ENCODE data around the gene DMC1.

DMC1 gene

DNA sequence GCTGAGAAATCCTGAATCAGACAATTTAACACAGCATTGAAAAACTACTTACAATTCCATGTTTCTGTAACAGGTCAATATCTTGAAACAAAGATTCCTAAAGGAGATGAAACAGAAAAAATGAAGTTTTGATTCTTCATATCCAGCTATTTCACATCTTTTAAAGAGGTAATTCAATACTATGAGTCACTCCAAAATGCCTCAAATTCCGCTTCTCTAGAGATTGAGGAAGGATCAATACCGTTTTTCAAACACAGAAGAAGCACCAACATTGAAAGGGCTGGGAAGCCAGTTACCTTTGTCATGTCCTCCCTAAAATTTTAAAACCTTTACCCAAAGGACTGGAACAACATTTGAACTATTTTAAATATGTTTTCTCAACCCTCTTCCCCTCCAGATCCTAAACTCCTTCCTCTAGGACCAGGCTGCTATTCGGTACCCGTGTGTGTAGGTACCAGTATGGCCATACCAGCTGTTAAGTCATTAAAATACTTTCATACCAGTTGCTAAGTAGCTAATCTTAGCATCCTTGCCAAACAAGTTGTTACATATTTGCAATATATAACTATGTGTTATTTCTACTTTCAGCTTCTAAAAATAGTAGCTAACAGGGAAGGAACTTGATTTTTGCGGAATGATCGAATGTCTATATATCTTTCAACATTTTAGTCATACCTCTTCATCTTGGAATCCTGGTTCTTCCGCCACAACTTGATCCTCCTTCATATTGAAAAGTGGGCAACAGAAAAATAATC, 2.3 kb downstream of the DMC1 start:
- Histone ChIP-seq H4K20me1 (no peaks in the 10 kb centered on the region), H3K27ac (no peak overlapping the region), H3K4me3 (no peak overlapping the region), H3K9me3 (no peaks in the 10 kb centered on the region), H3K4me1 (peaks cover 21% of the 10 kb centered on the region), H3K9ac (no peak overlapping the region), H3K36me3 (no peaks in the 10 kb centered on the region), H3K4me2 (no peak overlapping the region), H3K27me3 (no peaks in the 10 kb centered on the region)
- TF ChIP-seq Cebpa-rat (IDR thresholded peaks at IDR 0.05) = no peak

DNA sequence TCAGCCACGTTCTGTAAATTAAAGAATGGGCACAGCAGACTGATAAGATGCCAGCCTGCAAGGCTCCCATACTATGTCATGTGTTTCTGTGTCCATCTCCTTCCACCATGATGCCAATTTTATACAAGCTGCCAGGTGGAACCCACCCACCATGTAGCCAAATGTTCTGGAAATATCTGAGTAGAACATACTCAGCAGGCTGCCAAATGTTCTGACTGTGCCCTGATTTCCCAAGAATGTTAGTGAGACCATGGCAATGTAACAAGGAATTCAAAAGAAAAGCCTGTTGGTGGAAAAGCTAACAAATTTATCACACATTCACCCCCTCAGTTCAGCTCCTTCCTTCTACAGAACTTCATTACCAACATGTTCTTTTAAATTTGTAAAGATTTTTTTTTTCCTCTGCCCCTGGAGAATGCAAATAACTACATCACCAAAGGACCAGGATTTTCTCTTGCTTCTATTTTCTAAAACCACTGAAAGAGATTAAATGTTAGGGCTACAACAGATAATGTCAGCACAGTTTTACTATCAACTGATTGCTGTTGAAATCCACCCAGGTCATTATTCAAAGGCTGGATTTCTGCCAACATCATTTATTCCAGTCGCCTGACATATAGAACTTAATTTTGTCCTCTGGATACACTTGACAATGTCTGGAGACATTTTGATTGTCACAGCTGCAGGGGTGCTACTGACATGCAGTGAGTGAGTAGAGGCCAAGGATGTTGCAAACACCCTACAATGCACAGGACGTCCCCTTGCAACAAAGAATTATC, 3.1 kb downstream of the DMC1 start:
- no peak overlapping the region for H3K27ac ChIP-seq
- no peak overlapping the region for H3K4me2 ChIP-seq
- H3K36me3 ChIP-seq = no peaks in the 10 kb centered on the region
- H3K4me3 ChIP-seq = no peak overlapping the region
- TF ChIP-seq Cebpa-rat (IDR thresholded peaks at IDR 0.05) = no peak
- H3K9ac ChIP-seq = no peak overlapping the region
- no peaks in the 10 kb centered on the region for H4K20me1 ChIP-seq
- H3K27me3 ChIP-seq = no peaks in the 10 kb centered on the region
- H3K4me1 ChIP-seq = peaks cover 19% of the 10 kb centered on the region
- no peaks in the 10 kb centered on the region for H3K9me3 ChIP-seq

GRCh38 chr22:38565441-38565840, 4.5 kb downstream of the DMC1 start:
- Histone ChIP-seq H3K4me3 (no peak overlapping the region), H3K36me3 (no peaks in the 10 kb centered on the region), H4K20me1 (no peaks in the 10 kb centered on the region), H3K4me2 (no peak overlapping the region), H3K9me3 (no peaks in the 10 kb centered on the region), H3K27ac (no peak overlapping the region), H3K4me1 (peaks cover 7% of the 10 kb centered on the region), H3K27me3 (no peaks in the 10 kb centered on the region), H3K9ac (no peak overlapping the region)
- no peak for TF ChIP-seq Cebpa-rat (IDR thresholded peaks at IDR 0.05)

GRCh38 chr22:38564669-38565068, 5.3 kb downstream of the DMC1 start:
- no peaks in the 10 kb centered on the region for H3K27me3 ChIP-seq
- no peak for TF ChIP-seq Cebpa-rat (IDR thresholded peaks at IDR 0.05)
- no peak overlapping the region for H3K4me2 ChIP-seq
- H3K4me1 ChIP-seq = peaks cover 5% of the 10 kb centered on the region
- no peak overlapping the region for H3K27ac ChIP-seq
- H3K9me3 ChIP-seq = no peaks in the 10 kb centered on the region
- H4K20me1 ChIP-seq = no peaks in the 10 kb centered on the region
- no peak overlapping the region for H3K9ac ChIP-seq
- H3K36me3 ChIP-seq = no peaks in the 10 kb centered on the region
- H3K4me3 ChIP-seq = no peak overlapping the region

GRCh38 chr22:38554281-38554680, 15.7 kb downstream of the DMC1 start:
- no peaks in the 10 kb centered on the region for H3K36me3 ChIP-seq
- H3K9me3 ChIP-seq = no peaks in the 10 kb centered on the region
- H4K20me1 ChIP-seq = no peaks in the 10 kb centered on the region
- peaks cover 12% of the 10 kb centered on the region for H3K4me1 ChIP-seq
- no peaks in the 10 kb centered on the region for H3K27me3 ChIP-seq
- no peak for TF ChIP-seq Cebpa-rat (IDR thresholded peaks at IDR 0.05)
- no peak overlapping the region for H3K27ac ChIP-seq
- H3K4me3 ChIP-seq = no peak overlapping the region
- peak overlapping the region; percentile 40 for H3K4me2 ChIP-seq
- no peak overlapping the region for H3K9ac ChIP-seq

- Histone ChIP-seq H3K27me3 (no peaks in the 10 kb centered on the region), H3K36me3 (no peaks in the 10 kb centered on the region), H3K4me3 (no peak overlapping the region), H3K27ac (no peak overlapping the region), H3K4me2 (no peak overlapping the region), H3K9ac (no peak overlapping the region), H4K20me1 (no peaks in the 10 kb centered on the region), H3K9me3 (peaks cover 9% of the 10 kb centered on the region), H3K4me1 (peaks cover 18% of the 10 kb centered on the region)
- TF ChIP-seq Cebpa-rat (IDR thresholded peaks at IDR 0.05) = no peak
Measured at GRCh38 chr22:38549101-38549894, 20.7 kb downstream of the DMC1 start.

- TF ChIP-seq Cebpa-rat (IDR thresholded peaks at IDR 0.05) = no peak
- Histone ChIP-seq H3K4me2 (no peak overlapping the region), H3K9me3 (peaks cover 27% of the 10 kb centered on the region), H3K36me3 (peaks cover 5% of the 10 kb centered on the region; the same call in 1 of the 2 replicates), H3K27me3 (no peaks in the 10 kb centered on the region), H4K20me1 (no peaks in the 10 kb centered on the region), H3K27ac (no peak overlapping the region), H3K9ac (no peak overlapping the region), H3K4me1 (no peaks in the 10 kb centered on the region), H3K4me3 (no peak overlapping the region)
Measured at GRCh38 chr22:38540701-38541100, 29.3 kb downstream of the DMC1 start.

DNA sequence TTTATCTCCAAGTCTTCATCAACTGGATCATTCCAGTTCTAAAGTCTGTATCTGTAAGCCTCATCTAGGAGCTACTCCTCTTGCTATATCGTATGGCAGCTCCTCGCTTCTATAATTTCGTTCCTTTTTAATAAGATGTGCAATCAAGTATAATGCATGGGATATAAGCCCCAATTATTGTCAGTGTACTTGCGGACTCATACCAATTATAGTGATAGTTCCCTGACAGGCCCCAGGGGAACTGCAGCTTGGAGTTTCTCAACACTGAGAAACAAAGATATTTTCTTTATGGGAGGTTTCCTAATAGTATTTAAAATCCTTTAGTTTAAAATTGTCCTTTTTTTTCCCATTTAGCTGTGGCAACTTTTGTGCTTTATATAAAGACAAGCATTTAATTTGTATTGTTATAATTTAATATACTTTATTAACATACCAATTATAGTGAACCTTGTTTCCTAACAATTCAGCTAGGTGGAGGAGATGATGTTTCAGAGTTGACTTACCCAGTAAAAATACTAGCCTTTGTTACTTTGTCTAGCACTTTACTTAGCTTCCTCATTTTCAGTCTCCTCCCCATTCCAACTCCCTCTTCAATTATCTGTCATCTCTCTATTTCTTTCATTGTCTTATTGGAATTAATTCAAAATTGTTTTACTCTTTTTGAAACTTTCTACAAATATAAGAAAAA, 38.6 kb downstream of the DMC1 start:
- Histone ChIP-seq H3K4me2 (peak overlapping the region; percentile 49), H3K36me3 (no peaks in the 10 kb centered on the region), H3K27ac (peak overlapping the region; percentile 52; the same call in 1 of the 2 replicates), H3K9me3 (no peaks in the 10 kb centered on the region), H3K9ac (no peak overlapping the region), H3K4me1 (peaks cover 17% of the 10 kb centered on the region), H4K20me1 (no peaks in the 10 kb centered on the region), H3K27me3 (no peaks in the 10 kb centered on the region), H3K4me3 (no peak overlapping the region)
- TF ChIP-seq Cebpa-rat (IDR thresholded peaks at IDR 0.05) = no peak

DNA sequence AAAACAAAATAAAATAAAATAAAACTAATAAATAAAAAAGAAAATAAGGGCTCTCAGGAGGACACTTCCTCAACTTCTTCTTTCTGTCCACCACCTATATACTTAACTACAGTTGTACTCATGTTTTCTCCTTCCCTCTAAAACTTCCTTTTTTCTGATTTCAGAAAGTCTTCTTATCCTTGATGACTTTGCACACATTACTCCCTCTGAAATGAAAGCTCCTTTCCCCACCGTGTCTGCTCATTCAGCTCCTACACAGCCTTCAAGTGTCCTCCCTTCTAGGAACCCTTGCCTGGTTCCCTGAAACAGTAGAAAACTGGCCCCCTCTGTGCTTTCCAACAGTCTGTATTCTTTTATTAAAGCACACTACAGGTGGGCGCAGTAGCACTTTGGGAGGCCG, 45.6 kb downstream of the DMC1 start:
- no peak for TF ChIP-seq Cebpa-rat (IDR thresholded peaks at IDR 0.05)
- Histone ChIP-seq H4K20me1 (no peaks in the 10 kb centered on the region), H3K27me3 (no peaks in the 10 kb centered on the region), H3K27ac (no peak overlapping the region), H3K9ac (no peak overlapping the region), H3K4me2 (no peak overlapping the region), H3K4me1 (peaks cover 17% of the 10 kb centered on the region), H3K36me3 (no peaks in the 10 kb centered on the region), H3K9me3 (no peaks in the 10 kb centered on the region), H3K4me3 (no peak overlapping the region)
